K562 (cell line): Measurements from ENCODE around the gene CALML3.

Experiments
- ETV1 ChIP-seq: fragments of 450-650 bp; conservative IDR thresholded peaks from 2 replicates; pipeline ENCODE4 v1.6.1; 2016; ENCODE audit warnings: missing genetic modification characterization, control low read depth, low read depth, missing compliant biosample characterization
- SMAD4 ChIP-seq: fragments of 250-450 bp; sonication (Bioruptor Pico); conservative IDR thresholded peaks from 2 replicates; pipeline ENCODE4 v1.8.0; 2021; ENCODE audit warnings: inconsistent platforms, mild to moderate bottlenecking, moderate library complexity
- SRSF9 ChIP-seq: fragments of 200-400 bp; formaldehyde crosslinking; IDR thresholded peaks from 2 replicates; pipeline ENCODE4 v1.6.1; 2017; ENCODE audit warnings: low read depth, low read length, borderline replicate concordance

DNA sequence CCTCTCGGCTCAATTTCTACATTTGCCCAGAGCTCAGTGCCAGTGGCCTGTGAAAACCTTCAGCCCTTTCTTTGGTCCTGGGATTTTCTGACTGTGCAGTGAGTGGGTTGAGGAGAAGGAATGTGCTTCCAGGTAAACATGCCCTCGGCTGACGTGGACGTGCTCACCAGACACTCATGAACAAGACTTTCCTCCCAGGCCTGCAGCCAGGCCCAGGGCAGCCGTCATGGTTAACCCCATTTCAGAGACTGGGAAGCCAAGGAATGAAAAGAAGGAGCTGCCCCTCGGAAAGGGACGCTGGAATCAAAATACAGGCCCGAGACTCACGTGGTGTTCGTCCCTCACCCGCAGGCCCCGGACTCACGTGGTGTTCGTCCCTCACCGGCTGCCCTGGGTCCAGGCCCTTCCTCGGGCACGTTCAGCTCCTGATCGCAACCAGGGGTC lies 16.6 kb upstream of the CALML3 start:
- TF ChIP-seq SRSF9 (no peak), ETV1 (tag) (no peak), SMAD4 (CRISPR knock-in tag) (no peak)
